AG04449 (cell line): ENCODE results near the gene NME3.

Source experiments
- CTCF ChIA-PET: fragments of 350-600 bp; formaldehyde crosslinking; extraction: SDS; loops from one replicate; lab custom pipeline; 2021; ENCODE audit warnings: antibody characterized with exemption; lab: Yijun Ruan, JAX
- POLR2A ChIA-PET: fragments of 400-600, 350-600 bp; formaldehyde crosslinking; extraction: SDS; loops from one replicate; lab custom pipeline; 2020; ENCODE audit warnings: antibody characterized with exemption, inconsistent platforms; lab: Yijun Ruan, JAX
- DNase-seq: peaks from one replicate; pipeline ENCODE4 v3.0.0-alpha.2; 2010; ENCODE audit warnings: low read depth, low spot score
- H3K4me3 ChIP-seq: 2 replicates; pipeline ENCODE4 v1.5.1; 2011; ENCODE audit warnings: low read depth, mild to moderate bottlenecking, control low read depth, low read length
- TF ChIP-seq, protein P1 (sequence below): IDR thresholded peaks from one replicate; pipeline ENCODE4 v1.5.1; 2011; ENCODE audit warnings: mild to moderate bottlenecking, moderate library complexity, low read length, control low read depth, inconsistent platforms; ENCODE audit not compliant: insufficient read depth; ENCODE audit errors: missing control alignments

NME3 gene

DNA sequence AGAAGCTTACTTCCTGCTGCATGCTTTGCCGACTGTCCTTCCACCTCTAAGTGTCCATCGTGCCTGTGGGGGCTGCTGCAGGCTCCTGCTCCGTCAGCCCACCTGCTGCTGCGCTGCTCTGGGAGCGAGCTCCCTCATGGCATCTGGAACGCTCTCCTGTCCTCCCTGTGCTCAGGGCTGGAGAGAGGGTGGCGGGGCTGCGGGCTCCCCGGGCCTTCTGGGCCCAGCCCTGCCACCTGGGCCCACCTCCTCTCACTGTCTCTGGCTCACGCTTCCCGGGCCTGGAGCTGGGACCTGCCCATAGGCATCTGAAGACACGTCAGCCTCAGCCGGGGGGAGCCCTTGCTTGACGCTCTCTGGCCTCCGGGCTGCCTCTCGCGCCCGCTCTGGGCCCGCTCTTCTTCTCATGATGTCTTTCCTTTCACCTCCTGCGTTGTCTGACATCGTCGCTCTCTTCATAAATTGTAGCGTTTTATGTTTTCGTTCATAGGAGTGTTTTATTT, 27.0 kb downstream of the NME3 start:
- POLR2A ChIA-PET = no interaction called here
- H3K4me3 ChIP-seq = no peak overlapping the region
- TF ChIP-seq, protein P1, sequence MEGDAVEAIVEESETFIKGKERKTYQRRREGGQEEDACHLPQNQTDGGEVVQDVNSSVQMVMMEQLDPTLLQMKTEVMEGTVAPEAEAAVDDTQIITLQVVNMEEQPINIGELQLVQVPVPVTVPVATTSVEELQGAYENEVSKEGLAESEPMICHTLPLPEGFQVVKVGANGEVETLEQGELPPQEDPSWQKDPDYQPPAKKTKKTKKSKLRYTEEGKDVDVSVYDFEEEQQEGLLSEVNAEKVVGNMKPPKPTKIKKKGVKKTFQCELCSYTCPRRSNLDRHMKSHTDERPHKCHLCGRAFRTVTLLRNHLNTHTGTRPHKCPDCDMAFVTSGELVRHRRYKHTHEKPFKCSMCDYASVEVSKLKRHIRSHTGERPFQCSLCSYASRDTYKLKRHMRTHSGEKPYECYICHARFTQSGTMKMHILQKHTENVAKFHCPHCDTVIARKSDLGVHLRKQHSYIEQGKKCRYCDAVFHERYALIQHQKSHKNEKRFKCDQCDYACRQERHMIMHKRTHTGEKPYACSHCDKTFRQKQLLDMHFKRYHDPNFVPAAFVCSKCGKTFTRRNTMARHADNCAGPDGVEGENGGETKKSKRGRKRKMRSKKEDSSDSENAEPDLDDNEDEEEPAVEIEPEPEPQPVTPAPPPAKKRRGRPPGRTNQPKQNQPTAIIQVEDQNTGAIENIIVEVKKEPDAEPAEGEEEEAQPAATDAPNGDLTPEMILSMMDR = no peak
- DNase-seq = no peak
- CTCF ChIA-PET = interaction anchor here (3.2 kb wide), 1 partner anchor 37 kb away, joined by 22 read pairs; the partner anchor contains the start of gene MAPK8IP3

DNA sequence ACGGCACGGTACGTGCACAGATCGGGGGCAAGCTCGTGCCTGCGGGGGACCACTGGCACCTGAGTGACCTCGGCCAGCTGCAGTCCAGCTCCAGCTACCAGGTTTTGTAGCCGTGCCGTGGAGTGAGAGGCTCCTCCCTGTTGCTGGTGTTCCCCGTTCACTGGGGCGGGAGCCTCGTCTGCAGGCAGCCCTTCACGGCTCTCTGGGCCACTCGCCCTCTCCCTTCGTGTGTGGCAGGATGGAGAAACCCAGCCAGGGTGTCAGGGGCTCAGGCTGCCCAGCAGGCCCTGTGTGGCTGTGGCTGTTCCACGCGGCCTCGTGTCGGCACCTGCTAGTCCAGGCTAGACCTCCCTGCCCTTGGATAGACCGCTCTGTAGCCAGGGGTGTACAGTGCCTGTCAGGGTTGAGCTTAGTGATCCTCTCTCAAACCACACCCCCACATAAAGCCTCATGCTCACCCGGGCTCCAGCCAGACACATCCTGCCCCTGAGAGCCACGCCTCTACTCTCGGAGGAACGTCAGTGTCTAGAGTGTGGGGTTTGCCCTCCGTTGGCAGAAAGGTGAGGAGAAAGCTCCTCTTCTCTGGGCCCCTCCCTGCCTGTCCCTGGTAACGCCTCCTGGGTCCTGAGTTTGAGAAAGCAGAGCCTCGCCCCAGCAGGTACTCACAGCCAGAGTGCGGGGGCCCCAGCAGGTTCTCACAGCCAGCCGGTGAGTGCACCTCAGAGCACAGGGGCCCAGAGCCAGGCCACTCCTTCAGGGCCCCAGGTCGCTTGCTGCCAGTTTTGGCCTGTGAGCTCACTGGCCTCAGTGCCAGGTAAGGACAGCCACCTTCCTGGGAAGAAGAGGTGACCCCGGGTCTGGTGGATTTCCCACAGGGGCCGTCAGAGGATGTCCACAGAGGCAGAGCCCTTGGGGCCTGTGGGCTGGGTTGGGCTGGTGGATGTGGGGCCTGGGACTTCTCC, 27.7 kb downstream of the NME3 start:
- POLR2A ChIA-PET = no interaction called here

DNA sequence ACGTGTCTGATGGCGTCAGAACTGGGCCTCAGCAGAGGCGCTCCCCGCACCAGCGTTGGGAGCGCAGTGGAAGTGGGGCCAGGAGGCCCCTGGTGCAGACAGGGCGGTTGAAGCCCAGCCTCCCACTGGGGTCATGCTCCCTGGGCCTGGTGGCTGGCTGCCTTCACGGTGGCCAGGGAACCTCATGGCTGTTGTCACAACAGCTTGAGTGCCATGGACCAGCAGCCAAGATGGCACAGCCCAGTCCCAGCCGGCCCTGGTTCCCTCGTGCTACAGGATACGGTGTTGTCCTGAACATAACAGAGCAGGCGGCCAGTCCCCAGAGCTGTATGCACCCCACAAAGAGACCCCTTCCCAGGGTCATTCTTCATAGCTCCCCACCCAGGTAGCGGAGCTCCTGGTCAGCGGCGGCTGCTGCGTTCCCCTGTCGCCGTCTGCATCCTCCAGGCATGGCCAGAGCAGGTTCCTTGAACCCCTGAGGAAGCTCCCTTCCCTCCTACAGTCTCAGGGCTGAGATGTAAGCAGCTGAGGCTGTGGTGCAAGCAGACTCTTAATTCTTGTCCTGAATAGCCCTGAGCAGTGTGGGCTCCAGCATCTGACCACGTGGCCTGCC, 29.7 kb downstream of the NME3 start:
- POLR2A ChIA-PET = no interaction called here
- no peak for DNase-seq

More for the DNA sequence above, 27.7 kb downstream of the NME3 start:
- no peak for DNase-seq
- no peak overlapping the region for H3K4me3 ChIP-seq
- CTCF ChIA-PET = interaction anchor here (3.2 kb wide), 1 partner anchor 37 kb away, joined by 22 read pairs; the partner anchor contains the start of gene MAPK8IP3
- TF ChIP-seq, protein P1 = no peak

DNA sequence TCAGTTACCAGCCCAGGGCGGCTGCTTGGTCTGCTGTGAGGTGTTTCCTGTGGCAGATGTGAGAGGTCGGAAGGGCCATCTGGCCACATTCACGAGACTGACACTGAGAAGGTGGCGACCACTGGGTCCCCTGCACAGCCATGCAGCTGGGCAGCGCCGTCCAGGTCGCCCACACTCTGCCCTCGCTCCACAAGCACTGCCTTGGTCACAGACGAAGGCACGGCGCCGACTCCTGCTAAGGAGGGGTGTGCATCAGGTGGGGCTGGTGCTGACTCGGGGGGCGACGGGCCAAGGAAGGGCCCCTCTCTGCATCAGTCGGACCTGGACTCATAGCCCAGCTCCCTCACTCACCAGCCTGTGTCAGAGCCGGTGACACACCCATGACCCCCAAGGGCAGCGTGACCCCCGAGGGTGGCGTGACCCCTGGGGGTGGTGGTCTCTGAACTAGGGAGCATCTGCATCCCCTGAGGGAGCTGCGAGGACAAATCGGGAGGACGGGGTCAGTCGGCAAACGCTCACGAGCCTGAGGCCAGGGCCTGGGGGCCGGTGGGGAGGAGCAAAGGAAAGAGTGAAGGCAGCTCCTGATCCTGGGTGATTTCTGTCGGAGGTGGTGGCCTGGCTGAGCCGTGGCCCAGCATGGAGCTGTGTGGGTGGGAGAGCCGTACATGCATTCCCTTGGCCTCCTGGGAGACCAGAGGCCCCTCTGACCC, 30.4 kb downstream of the NME3 start:
- TF ChIP-seq, protein P1 = no peak
- H3K4me3 ChIP-seq = no peak overlapping the region
- no peak for DNase-seq
- CTCF ChIA-PET = interaction anchor here (1.1 to 1.3 kb wide), 4 partner anchors 8 to 35 kb away, joined by 3 to 6 read pairs (median 4); partner anchors contain the start of gene MAPK8IP3
- POLR2A ChIA-PET = no interaction called here

More for the DNA sequence above, 29.7 kb downstream of the NME3 start:
- CTCF ChIA-PET = interaction anchor here (1.1 to 1.3 kb wide), 4 partner anchors 9 to 36 kb away, joined by 3 to 6 read pairs (median 4); partner anchors contain the start of gene MAPK8IP3
- TF ChIP-seq, protein P1 = no peak
- H3K4me3 ChIP-seq = no peak overlapping the region

DNA sequence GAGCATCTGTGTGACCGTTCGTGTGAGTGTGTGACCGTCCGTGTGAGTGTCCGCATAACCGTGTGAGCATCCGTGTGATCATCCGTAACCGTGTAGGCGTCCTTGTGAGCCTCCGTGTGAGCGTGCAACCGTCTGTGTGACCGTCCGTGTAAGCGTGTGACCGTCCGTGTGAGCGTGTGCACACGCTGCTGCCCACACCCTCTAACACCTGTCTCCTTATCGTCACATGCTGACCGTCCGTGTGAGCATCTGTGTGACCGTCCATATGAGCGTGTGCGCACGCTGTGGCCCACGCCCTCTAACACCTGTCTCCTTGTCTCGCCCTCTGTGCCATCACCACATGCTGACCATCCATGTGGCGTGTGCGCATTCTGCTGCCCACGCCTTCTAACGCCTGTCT, 31.1 kb downstream of the NME3 start:
- CTCF ChIA-PET = interaction anchor here (1.2 kb wide), 1 partner anchor 16 kb away, joined by 5 read pairs; no protein-coding TSS in a partner anchor
- TF ChIP-seq, protein P1 = no peak
- DNase-seq = no peak
- H3K4me3 ChIP-seq = no peak overlapping the region
- POLR2A ChIA-PET = no interaction called here
